Loucy (cell line): ENCODE measurements around the gene CAMKMT.

Experiments
- H2AFZ ChIP-seq: fragments of 200-600 bp; sonication (generic); 2 replicates; pipeline ENCODE4 v1.6.0; 2016; ENCODE audit warnings: antibody characterized with exemption, mild to moderate bottlenecking, low read length, moderate library complexity
- H3F3A ChIP-seq: fragments of 200-600 bp; 2 replicates; pipeline ENCODE4 v1.6.0; 2016; ENCODE audit warnings: antibody characterized with exemption, low read depth, mild to moderate bottlenecking
- H3K27me3 ChIP-seq: fragments of 200-600 bp; sonication (generic); 2 replicates; pipeline ENCODE4 v1.6.1; 2014; ENCODE audit warnings: low read length, mild to moderate bottlenecking; ENCODE audit not compliant: insufficient read depth, poor library complexity, severe bottlenecking
- H3K36me3 ChIP-seq: fragments of 200-600 bp; sonication (generic); 2 replicates; pipeline ENCODE4 v1.6.1; 2016; ENCODE audit warnings: low read length; ENCODE audit not compliant: insufficient read depth
- H3K4me1 ChIP-seq: fragments of 200-600 bp; sonication (generic); 2 replicates; pipeline ENCODE4 v1.5.1; 2014; ENCODE audit warnings: low read length, mild to moderate bottlenecking; ENCODE audit not compliant: insufficient read depth, poor library complexity, severe bottlenecking
- H3K4me2 ChIP-seq: fragments of 200-600 bp; sonication (generic); 2 replicates; pipeline ENCODE4 v1.6.0; 2014; ENCODE audit warnings: antibody characterized with exemption, low read length, low read depth, mild to moderate bottlenecking; ENCODE audit not compliant: poor library complexity, severe bottlenecking
- H3K4me3 ChIP-seq: fragments of 200-600 bp; sonication (generic); 2 replicates; pipeline ENCODE4 v1.5.1; 2014; ENCODE audit warnings: low read length, mild to moderate bottlenecking, mixed read lengths; ENCODE audit not compliant: poor library complexity, severe bottlenecking
- H3K79me2 ChIP-seq: fragments of 200-600 bp; sonication (generic); 2 replicates; pipeline ENCODE4 v1.6.1; 2014; ENCODE audit warnings: low read length; ENCODE audit not compliant: insufficient read depth
- H3K9ac ChIP-seq: fragments of 200-600 bp; sonication (generic); 2 replicates; pipeline ENCODE4 v1.6.0; 2014; ENCODE audit warnings: mild to moderate bottlenecking, low read depth, low read length, moderate library complexity; ENCODE audit not compliant: poor library complexity, severe bottlenecking
- H3K9me2 ChIP-seq: fragments of 200-600 bp; sonication (generic); replicated peaks from 2 replicates; pipeline ENCODE4 v1.6.1; 2016; ENCODE audit warnings: low read depth, low read length, mixed read lengths
- H3K9me3 ChIP-seq: fragments of 200-600 bp; sonication (generic); 2 replicates; pipeline ENCODE4 v1.6.1; 2014; ENCODE audit warnings: mild to moderate bottlenecking, antibody characterized with exemption, low read length, low read depth; ENCODE audit not compliant: insufficient read depth
- H4K20me1 ChIP-seq: fragments of 200-600 bp; sonication (generic); 2 replicates; pipeline ENCODE4 v1.6.0; 2014; ENCODE audit warnings: antibody characterized with exemption, low read length, mild to moderate bottlenecking; ENCODE audit not compliant: insufficient read depth, poor library complexity, severe bottlenecking
- CTCF ChIP-seq: fragments of 200-600 bp; sonication (generic); conservative IDR thresholded peaks from 2 replicates; pipeline ENCODE4 v1.5.1; 2014; ENCODE audit warnings: mild to moderate bottlenecking, antibody characterized with exemption, low read length
- EZH2phosphoT487 ChIP-seq: fragments of 200-600 bp; IDR thresholded peaks from 2 replicates; pipeline ENCODE4 v1.6.1; 2018; ENCODE audit warnings: antibody characterized with exemption, mild to moderate bottlenecking, moderate library complexity, borderline replicate concordance

CAMKMT gene

GRCh38 chr2:44731505-44731904 is 369.8 kb downstream of the CAMKMT start:
- Histone ChIP-seq H3K9ac (no peak overlapping the region), H3K4me2 (no peak overlapping the region), H4K20me1 (no peaks in the 10 kb centered on the region), H3K9me2 (no peaks in the 10 kb centered on the region), H3K4me1 (no peaks in the 10 kb centered on the region), H2AFZ (no peak overlapping the region), H3K79me2 (no peaks in the 10 kb centered on the region), H3K9me3 (peaks cover 5% of the 10 kb centered on the region; the same call in 1 of the 2 replicates), H3F3A (no peaks in the 10 kb centered on the region), H3K27me3 (no peaks in the 10 kb centered on the region), H3K4me3 (no peak overlapping the region), H3K36me3 (no peaks in the 10 kb centered on the region)
- TF ChIP-seq CTCF (no peak), EZH2phosphoT487 (no peak)

DNA sequence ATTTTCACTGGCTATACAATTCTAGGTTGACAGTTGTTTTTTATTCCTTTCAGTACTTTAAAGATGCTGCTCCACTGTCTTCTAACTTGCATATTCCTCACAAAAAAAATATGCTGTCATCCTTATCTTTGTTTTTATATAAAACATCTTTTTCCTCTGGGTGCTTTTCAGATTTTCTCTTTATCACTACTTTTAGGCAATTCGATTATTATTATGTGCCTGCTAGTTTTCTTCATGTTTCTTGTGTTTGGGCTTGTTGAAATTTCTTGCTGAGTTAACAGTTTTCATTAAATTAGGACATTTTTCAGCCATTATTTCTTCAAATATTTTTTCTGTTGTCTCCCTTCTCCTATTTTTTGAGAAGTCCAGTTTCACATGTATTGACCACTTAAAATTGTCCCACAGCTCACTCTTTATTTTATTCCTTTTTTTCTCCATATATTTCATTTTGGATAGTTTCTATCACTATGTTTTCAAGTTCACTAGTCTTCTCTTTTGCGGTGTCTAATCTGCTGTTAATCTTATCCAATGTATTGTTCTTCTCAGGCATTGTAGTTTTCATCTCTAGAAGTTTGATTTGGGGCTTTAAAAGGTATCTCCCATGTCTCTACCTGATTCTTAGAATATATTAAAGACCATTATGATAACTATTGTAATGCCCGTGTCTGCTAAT is 374.7 kb downstream of the CAMKMT start:
- Histone ChIP-seq H3K36me3 (no peaks in the 10 kb centered on the region), H4K20me1 (no peaks in the 10 kb centered on the region)

GRCh38 chr2:44740678-44741077 is 378.9 kb downstream of the CAMKMT start:
- Histone ChIP-seq H3K4me2 (no peak overlapping the region), H3K9me3 (peaks cover 8% of the 10 kb centered on the region), H3K9ac (no peak overlapping the region), H3K4me1 (no peaks in the 10 kb centered on the region), H3K27me3 (no peaks in the 10 kb centered on the region), H3F3A (no peaks in the 10 kb centered on the region), H3K9me2 (no peaks in the 10 kb centered on the region), H3K79me2 (no peaks in the 10 kb centered on the region), H3K36me3 (no peaks in the 10 kb centered on the region), H2AFZ (no peak overlapping the region), H3K4me3 (no peak overlapping the region), H4K20me1 (no peaks in the 10 kb centered on the region)
- no peak for TF ChIP-seq CTCF

More for the DNA sequence above, 374.7 kb downstream of the CAMKMT start:
- Histone ChIP-seq H3K4me1 (no peaks in the 10 kb centered on the region), H2AFZ (no peak overlapping the region), H3K4me2 (no peak overlapping the region), H3K79me2 (no peaks in the 10 kb centered on the region), H3F3A (no peaks in the 10 kb centered on the region), H3K4me3 (no peak overlapping the region), H3K9me3 (peaks cover 8% of the 10 kb centered on the region), H3K9me2 (no peaks in the 10 kb centered on the region), H3K9ac (no peak overlapping the region), H3K27me3 (no peaks in the 10 kb centered on the region)
- no peak for TF ChIP-seq CTCF
- TF ChIP-seq EZH2phosphoT487 = no peak
